Tibial nerve (tissue), 4 donors: ENCODE results near the gene TPM2. TPM values are rescaled to one million over a fixed set of nuclear protein-coding genes. Genes with fewer than 3 reads are reported as not detected.

ENCODE experiments used
- DNase-seq, 2 donors: peaks; one replicate each; pipeline ENCODE4 v3.0.0-alpha.2; 2019; ENCODE audit warnings: low spot score in 2 of 2
- H3K27ac ChIP-seq, 4 donors: fragments of 200-600 bp; sonication (generic) in 3 of 4; one replicate each; pipeline ENCODE4 v1.5.1; 2017 to 2019; ENCODE audit warnings: mild to moderate bottlenecking in 1 of 4
- H3K27me3 ChIP-seq, 2 donors: fragments of 200-600 bp; sonication (generic) in 1 of 2; one replicate each; pipeline versions ENCODE4 v1.5.1 to v1.6.0; 2017 to 2019
- H3K36me3 ChIP-seq, 3 donors: fragments of 200-600 bp; sonication (generic); one replicate each; pipeline ENCODE4 v1.5.1; 2018 to 2019
- H3K4me1 ChIP-seq, 4 donors: fragments of 200-600 bp; sonication (generic) in 3 of 4; one replicate each; pipeline ENCODE4 v1.5.1; 2017 to 2019
- H3K4me3 ChIP-seq, 4 donors: fragments of 200-600 bp; sonication (generic) in 3 of 4; one replicate each; pipeline ENCODE4 v1.5.1; 2017 to 2019; ENCODE audit warnings: mild to moderate bottlenecking in 1 of 4, moderate library complexity in 1 of 4
- H3K9me3 ChIP-seq, 4 donors: fragments of 200-600 bp; sonication (generic) in 3 of 4; one replicate each; pipeline ENCODE4 v1.5.1; 2017 to 2019
- CTCF ChIP-seq, 5 experiments: fragments of 200-600 bp in 3 of 5; fragments of 450-650 bp in 2 of 5; sonication (generic) in 3 of 5; IDR thresholded peaks; one replicate each; pipeline ENCODE4 v1.5.1; 2016 to 2019; ENCODE audit warnings: antibody characterized with exemption in 5 of 5, mild to moderate bottlenecking in 3 of 5, moderate library complexity in 2 of 5
- EP300 ChIP-seq, 2 donors: sonication (generic); formaldehyde crosslinking; IDR thresholded peaks; one replicate each; pipeline ENCODE4 v1.6.1; 2017; ENCODE audit warnings: antibody characterized with exemption in 2 of 2, mild to moderate bottlenecking in 1 of 2
- POLR2A ChIP-seq, 2 donors: fragments of 450-650 bp; IDR thresholded peaks; one replicate each; pipeline ENCODE4 v1.6.1; 2017; ENCODE audit warnings: antibody characterized with exemption in 2 of 2, mild to moderate bottlenecking in 2 of 2, moderate library complexity in 2 of 2
- WGBS, 2 donors: methylation state at CpG; one replicate each; pipeline ENCODE4 v1.1.5; 2018; 5-methylcytosine and 5-hydroxymethylcytosine counted together
- total RNA-seq, 4 donors: library from RNA; depleted of rRNA; stranded (reverse); fragments of >200 nt; gene quantifications; one replicate each; pipeline ENCODE4 v1.1.0, GENCODE V29; 2016

The TPM2 gene
- total RNA-seq, 4 donors from 2014 or later = 229 to 350 (median 289) TPM

DNA sequence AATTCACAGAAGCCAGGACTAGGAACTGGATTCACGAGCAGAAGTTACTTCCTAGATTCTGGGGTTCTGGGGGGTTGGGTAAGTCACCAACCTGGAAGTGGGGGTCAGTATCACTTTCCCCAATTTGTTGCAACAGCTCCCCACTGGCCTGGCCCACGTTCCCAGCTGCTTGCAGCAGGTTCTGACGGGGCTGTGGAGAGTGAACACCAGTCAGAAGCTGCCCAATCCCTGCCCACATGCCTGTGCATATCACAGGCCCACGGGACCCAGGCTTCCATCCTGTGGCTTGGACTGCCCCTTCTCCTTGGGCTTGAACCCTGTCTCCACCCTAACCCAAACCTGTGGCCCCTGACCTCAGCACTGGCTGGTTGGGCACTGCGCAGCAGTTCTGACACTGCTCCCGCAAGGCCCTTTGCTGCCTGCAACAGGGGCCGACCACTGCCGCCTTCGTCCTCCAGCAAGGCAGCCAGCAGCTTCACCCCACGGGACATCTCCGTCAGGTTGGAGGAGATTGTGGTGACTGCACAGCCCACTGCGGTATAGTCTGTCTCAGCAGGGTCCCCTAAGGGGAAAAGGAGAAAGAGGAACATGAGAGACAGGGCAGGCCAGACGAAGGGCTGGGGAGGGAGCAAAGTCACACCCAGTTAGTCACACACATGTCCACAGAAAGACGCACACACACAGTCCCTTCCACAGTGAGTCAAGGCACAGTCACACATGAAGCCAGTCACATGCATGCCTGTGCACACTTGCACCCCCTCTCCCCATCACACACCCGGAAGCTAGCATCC, 29.2 kb upstream of the TPM2 start:
- Histone ChIP-seq H3K27me3 (no peaks in the 10 kb centered on the region), H3K36me3 (peaks cover 13 to 100% (median 68%) of the 10 kb centered on the region in 3 donors), H3K27ac (no peak overlapping the region), H3K9me3 (no peaks in the 10 kb centered on the region), H3K4me3 (no peak overlapping the region), H3K4me1 (no peaks in the 10 kb centered on the region)
- TF ChIP-seq POLR2A (IDR thresholded peaks at IDR 0.05) (no peak), EP300 (IDR thresholded peaks at IDR 0.05) (no peak), CTCF (IDR thresholded peaks at IDR 0.05) (no peak)
- no peak for DNase-seq
- WGBS, 2 donors = 80 to 87% methylated on average over 15 of the region's 15 CpGs

GRCh38 chr9:35717132-35717870, 27.6 kb upstream of the TPM2 start:
- Histone ChIP-seq H3K9me3 (no peaks in the 10 kb centered on the region), H3K4me3 (no peak overlapping the region), H3K27ac (no peak overlapping the region), H3K4me1 (no peaks in the 10 kb centered on the region), H3K36me3 (peaks cover 14 to 100% (median 79%) of the 10 kb centered on the region in 3 donors), H3K27me3 (no peaks in the 10 kb centered on the region)
- no peak for TF ChIP-seq CTCF (IDR thresholded peaks at IDR 0.05)
- TF ChIP-seq POLR2A (IDR thresholded peaks at IDR 0.05) = no peak
- TF ChIP-seq EP300 (IDR thresholded peaks at IDR 0.05) = no peak
- WGBS, 2 donors = 87 to 92% methylated on average over 12 to 14 of the region's 14 CpGs
- no peak for DNase-seq

GRCh38 chr9:35716230-35716629, 26.5 kb upstream of the TPM2 start:
- no peak for TF ChIP-seq CTCF (IDR thresholded peaks at IDR 0.05)
- no peak for TF ChIP-seq EP300 (IDR thresholded peaks at IDR 0.05)
- no peak for TF ChIP-seq POLR2A (IDR thresholded peaks at IDR 0.05)
- Histone ChIP-seq H3K4me1 (no peaks in the 10 kb centered on the region), H3K27ac (no peak overlapping the region), H3K9me3 (no peaks in the 10 kb centered on the region), H3K36me3 (peaks cover 7 to 100% (median 87%) of the 10 kb centered on the region in 3 donors), H3K4me3 (no peak overlapping the region), H3K27me3 (no peaks in the 10 kb centered on the region)
- DNase-seq = no peak
- 80 to 89% methylated on average over 4 of the region's 4 CpGs for WGBS, 2 donors

DNA sequence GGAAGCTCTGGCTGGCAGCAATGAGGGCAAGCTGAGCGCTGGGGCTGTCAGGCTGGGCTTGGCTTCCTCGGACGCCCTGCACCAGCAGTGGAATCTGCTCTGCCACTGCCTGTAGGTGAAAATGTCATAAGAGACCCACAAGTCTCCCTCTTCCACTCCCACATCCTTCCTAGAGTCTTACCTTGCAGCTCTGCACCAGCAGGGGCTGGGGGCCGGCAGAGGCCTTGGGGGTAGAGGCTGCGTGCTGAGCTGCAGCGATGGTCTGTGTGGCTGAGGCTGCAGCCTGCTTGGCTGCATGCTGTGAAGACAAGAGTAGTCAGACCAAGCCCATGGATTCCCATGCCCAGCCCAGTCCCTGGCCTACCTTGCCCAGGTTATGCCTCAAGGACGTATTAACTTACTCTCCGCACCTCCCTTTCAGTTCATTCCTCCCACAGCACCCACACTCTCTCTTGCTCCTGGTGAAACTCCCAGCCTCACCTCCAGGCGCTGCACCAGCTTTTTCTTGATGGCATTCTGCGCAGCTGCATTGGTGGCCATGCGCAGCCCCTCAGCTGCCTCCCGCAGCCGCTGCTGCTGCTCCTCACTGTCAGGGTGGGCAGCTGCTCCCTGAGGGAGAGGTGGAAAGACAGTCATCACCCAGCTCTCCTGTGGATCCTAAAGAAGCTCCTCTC, 25.0 kb upstream of the TPM2 start:
- H3K4me3 ChIP-seq = no peak overlapping the region
- WGBS, 2 donors = 93 to 99% methylated on average over 13 of the region's 13 CpGs
- H3K27ac ChIP-seq = no peak overlapping the region
- peaks cover 7 to 99% (median 87%) of the 10 kb centered on the region in 3 donors for H3K36me3 ChIP-seq
- no peaks in the 10 kb centered on the region for H3K27me3 ChIP-seq
- no peak for TF ChIP-seq EP300 (IDR thresholded peaks at IDR 0.05)
- TF ChIP-seq CTCF (IDR thresholded peaks at IDR 0.05) = no peak
- TF ChIP-seq POLR2A (IDR thresholded peaks at IDR 0.05) = no peak
- no peak for DNase-seq
- H3K4me1 ChIP-seq = no peaks in the 10 kb centered on the region
- H3K9me3 ChIP-seq = no peaks in the 10 kb centered on the region
